ENCODE data around the gene ZBTB37.

Gene ZBTB37

GRCh38 chr1:173832748-173833147, 35.4 kb upstream of the ZBTB37 start:
- TF ChIP-seq BACH2 (CRISPR knock-in tag; IDR thresholded peaks at IDR 0.05; ENCODE audit: borderline replicate concordance) (no peak), ZNF70 (CRISPR knock-in tag; IDR thresholded peaks at IDR 0.05) (no peak), RARB (CRISPR knock-in tag; IDR thresholded peaks at IDR 0.05) (no peak), TOX (CRISPR knock-in tag; IDR thresholded peaks at IDR 0.05; ENCODE audit: borderline replicate concordance) (no peak), ARNTL (CRISPR knock-in tag; IDR thresholded peaks at IDR 0.05; ENCODE audit: borderline replicate concordance, low read depth) (no peak), CSDC2 (CRISPR knock-in tag; IDR thresholded peaks at IDR 0.05) (no peak), POU6F1 (CRISPR knock-in tag; IDR thresholded peaks at IDR 0.05; ENCODE audit: borderline replicate concordance, low read depth) (no peak), CREB5 (CRISPR knock-in tag; IDR thresholded peaks at IDR 0.05; ENCODE audit: low read depth) (no peak), PPARA (CRISPR knock-in tag; IDR thresholded peaks at IDR 0.05; ENCODE audit: borderline replicate concordance) (no peak), GLIS3 (CRISPR knock-in tag; IDR thresholded peaks at IDR 0.05) (no peak), ZNF565 (CRISPR knock-in tag; conservative IDR thresholded peaks at IDR 0.05; ENCODE audit: low read depth) (no peak), ESRRG (CRISPR knock-in tag; IDR thresholded peaks at IDR 0.05) (no peak), ZFP30 (CRISPR knock-in tag; IDR thresholded peaks at IDR 0.05) (no peak), TCF4 (CRISPR knock-in tag; IDR thresholded peaks at IDR 0.05; ENCODE audit: borderline replicate concordance) (no peak), TSHZ2 (CRISPR knock-in tag; IDR thresholded peaks at IDR 0.05) (no peak), SNAI2 (CRISPR knock-in tag; IDR thresholded peaks at IDR 0.05) (no peak)
- TF ChIP-seq, protein P1, sequence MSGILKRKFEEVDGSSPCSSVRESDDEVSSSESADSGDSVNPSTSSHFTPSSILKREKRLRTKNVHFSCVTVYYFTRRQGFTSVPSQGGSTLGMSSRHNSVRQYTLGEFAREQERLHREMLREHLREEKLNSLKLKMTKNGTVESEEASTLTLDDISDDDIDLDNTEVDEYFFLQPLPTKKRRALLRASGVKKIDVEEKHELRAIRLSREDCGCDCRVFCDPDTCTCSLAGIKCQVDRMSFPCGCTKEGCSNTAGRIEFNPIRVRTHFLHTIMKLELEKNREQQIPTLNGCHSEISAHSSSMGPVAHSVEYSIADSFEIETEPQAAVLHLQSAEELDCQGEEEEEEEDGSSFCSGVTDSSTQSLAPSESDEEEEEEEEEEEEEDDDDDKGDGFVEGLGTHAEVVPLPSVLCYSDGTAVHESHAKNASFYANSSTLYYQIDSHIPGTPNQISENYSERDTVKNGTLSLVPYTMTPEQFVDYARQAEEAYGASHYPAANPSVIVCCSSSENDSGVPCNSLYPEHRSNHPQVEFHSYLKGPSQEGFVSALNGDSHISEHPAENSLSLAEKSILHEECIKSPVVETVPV (CRISPR knock-in tag; IDR thresholded peaks at IDR 0.05): no peak
- no peak for ATAC-seq

DNA sequence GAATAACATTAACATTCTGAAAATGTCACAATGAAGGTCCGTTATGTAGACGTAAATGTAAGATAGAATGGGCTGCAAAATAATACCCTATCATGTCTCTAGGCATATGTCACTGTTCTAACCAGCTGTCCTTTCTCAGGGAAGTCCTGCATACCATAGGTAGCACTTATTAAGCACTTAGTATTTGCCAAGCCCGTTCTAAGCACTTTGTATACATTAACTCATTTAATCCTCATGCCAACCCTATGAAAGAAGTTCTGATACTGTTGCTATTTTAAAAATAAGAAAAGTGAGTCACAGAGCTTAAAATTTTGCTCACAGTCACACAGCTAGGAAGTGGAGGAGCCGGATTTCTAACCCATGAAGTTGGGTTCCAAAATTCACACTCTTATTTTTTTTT, 16.1 kb upstream of the ZBTB37 start:
- ATAC-seq: no peak
- TF ChIP-seq ZC3H10 (CRISPR knock-in tag; IDR thresholded peaks at IDR 0.05) (no peak), ZNF70 (CRISPR knock-in tag; IDR thresholded peaks at IDR 0.05) (no peak), TCF4 (CRISPR knock-in tag; IDR thresholded peaks at IDR 0.05; ENCODE audit: borderline replicate concordance) (no peak), ISL1 (CRISPR knock-in tag; IDR thresholded peaks at IDR 0.05) (no peak), SNAI2 (CRISPR knock-in tag; IDR thresholded peaks at IDR 0.05) (no peak), TOX (CRISPR knock-in tag; IDR thresholded peaks at IDR 0.05; ENCODE audit: borderline replicate concordance) (no peak), OSR1 (CRISPR knock-in tag; IDR thresholded peaks at IDR 0.05) (no peak), GLIS3 (CRISPR knock-in tag; IDR thresholded peaks at IDR 0.05) (no peak), POU6F1 (CRISPR knock-in tag; IDR thresholded peaks at IDR 0.05; ENCODE audit: borderline replicate concordance, low read depth) (no peak), ARNTL (CRISPR knock-in tag; IDR thresholded peaks at IDR 0.05; ENCODE audit: borderline replicate concordance, low read depth) (no peak), PPARA (CRISPR knock-in tag; IDR thresholded peaks at IDR 0.05; ENCODE audit: borderline replicate concordance) (no peak), PATZ1 (CRISPR knock-in tag; IDR thresholded peaks at IDR 0.05; ENCODE audit: borderline replicate concordance) (no peak), BACH2 (CRISPR knock-in tag; IDR thresholded peaks at IDR 0.05; ENCODE audit: borderline replicate concordance) (no peak), TSHZ2 (CRISPR knock-in tag; IDR thresholded peaks at IDR 0.05) (no peak), CREB5 (CRISPR knock-in tag; IDR thresholded peaks at IDR 0.05; ENCODE audit: low read depth) (no peak), ZFP3 (CRISPR knock-in tag; IDR thresholded peaks at IDR 0.05) (no peak), ESRRG (CRISPR knock-in tag; IDR thresholded peaks at IDR 0.05) (no peak), ZFP30 (CRISPR knock-in tag; IDR thresholded peaks at IDR 0.05) (no peak)
